ENCODE data around the gene PCK1.

The PCK1 gene

DNA sequence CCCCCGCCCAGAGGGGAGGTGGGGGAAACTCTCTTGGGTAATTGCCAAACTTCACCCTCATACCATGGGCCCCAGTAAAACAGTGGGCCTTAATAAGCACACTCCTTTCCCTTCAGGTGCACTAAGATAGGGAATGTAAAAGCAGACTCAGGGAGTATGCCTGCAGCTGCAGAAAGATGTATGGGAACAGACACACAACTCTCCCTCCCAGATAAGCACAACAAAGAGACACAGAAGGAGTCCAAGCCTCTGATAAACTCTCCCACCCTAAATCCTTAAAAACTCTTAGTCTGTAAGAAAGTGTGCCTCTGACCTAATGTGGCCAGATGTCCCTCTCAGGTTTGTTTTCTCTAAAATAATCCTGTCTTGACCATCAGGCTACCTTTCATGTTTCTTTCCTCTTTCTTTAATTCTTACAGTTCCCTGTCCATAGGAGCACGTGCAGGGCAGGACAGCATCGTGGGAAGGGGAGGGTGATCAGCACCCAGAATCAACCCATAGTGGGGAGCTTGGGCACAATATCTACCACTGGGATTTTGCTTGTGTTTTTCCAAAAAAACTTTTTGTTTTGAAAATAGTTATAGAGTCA is 24.7 kb upstream of the PCK1 start:
- DNase-seq (ENCODE audit: low read depth in 3 of 3), result no peak

DNA sequence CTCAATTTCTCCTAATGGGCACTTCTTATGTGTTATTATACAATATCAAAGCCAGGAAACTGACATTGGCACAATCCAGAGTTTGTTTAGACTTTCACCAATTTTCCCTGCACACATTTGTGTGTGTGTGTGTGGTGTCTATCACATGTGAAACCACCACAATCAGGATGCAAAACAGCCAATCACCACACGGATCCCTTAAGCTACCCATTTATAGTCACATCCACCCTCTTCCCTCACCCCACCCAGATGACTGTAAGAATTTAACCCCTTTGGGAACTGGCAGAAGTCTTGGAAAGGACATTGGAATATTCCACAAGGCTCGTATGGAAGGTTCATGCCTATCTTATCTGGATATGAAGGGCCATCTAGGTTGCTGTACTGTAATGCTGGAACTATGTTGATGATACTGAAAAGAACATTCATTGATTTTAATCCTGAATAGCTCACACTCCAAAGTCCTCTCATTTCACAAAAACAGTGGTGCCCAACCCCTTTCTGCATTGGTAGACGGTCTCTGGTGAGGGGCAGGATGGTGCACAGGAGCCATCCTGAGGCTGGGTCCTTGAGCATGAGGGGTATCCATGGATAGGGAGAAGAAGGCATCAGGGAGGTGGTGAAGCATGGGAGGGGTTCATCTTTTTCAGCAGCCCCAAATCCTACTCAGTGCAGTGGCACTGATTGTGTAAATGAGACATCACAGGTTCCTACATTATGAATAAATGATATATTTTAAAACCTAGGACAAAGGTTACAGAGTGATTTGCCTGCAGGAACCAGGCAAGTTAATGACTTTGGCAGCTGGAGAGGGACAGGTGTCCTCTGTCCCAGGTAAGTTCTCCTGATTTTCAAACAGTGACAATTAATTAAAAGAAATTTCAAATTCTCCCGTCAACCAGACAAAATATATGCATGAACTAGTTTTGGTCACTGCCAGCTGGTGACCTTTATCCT is 23.9 kb upstream of the PCK1 start:
- no peak for DNase-seq (ENCODE audit: low read depth in 3 of 3)

DNA sequence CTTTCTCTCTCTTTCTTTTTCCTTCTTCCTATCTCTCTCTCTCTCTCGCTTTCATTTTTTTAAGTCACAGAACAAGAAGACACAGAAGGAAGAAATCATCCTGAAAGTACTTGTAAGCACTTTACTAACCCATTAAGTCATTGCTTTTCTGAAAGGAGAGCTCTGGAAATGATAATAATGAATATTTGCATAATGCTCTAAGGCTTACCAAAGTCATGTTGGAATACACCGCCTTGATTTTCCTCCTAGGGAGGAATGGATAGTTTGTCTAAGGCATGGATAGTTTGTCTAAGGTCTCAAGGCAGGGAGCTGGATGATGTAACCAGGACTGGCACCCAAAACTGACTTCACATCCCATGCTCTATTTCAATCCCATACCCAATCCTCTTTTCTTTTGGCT is 23.1 kb upstream of the PCK1 start:
- DNase-seq (ENCODE audit: low read depth in 3 of 3), result no peak

DNA sequence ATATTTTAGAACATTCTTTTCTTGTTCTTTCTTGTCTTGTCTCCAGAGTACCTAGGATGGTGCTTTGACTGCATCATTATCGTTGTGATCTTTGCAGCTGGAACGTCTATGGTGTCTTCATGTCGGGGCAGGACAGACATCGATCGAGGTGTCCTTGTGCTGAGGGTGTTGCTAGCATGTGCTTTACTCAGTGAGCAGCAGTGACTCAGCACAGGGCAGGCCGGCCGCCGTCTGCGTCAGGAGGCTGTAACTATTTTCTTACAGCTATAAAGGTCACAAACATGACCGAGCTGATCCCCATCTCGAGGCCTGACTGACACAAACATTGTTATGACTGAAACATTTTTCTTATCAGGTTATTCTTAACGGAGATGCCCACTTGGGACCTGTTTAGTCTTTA is 21.0 kb upstream of the PCK1 start:
- DNase-seq (ENCODE audit: low read depth in 3 of 3), result no peak

DNA sequence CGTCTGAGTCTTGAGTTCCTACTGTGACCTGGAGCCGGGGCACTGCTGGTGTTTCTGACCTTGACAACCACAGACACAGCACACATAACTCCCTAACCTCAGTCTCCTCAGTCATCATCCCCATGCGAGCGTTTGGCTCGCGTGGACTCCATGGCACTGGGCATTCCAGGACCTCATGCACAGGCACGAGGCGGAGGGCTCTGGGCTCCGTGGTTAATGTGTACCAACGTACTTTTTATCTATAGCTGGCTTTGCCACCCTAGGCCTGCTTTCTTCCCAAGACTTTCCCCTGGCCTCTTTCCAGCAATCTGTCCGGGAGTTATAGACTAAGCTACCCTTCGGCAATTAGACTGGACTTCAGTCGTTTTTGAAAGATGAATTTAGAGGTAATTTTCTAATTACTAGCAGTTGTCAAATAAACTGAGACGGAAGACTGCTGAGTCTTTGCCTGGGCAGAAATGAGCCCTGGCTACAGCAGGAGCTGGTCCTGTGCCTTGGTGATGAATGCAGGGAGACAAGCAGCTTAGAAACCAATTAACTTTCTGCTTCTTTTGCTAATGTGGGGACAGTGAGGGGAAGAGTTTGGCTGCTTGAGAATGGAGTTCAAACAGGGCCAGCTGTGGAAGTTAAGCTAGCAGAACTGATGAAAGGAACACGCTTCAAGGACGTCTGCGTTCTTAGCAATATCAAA is 19.9 kb upstream of the PCK1 start:
- no peak for DNase-seq (ENCODE audit: low read depth in 3 of 3)

DNA sequence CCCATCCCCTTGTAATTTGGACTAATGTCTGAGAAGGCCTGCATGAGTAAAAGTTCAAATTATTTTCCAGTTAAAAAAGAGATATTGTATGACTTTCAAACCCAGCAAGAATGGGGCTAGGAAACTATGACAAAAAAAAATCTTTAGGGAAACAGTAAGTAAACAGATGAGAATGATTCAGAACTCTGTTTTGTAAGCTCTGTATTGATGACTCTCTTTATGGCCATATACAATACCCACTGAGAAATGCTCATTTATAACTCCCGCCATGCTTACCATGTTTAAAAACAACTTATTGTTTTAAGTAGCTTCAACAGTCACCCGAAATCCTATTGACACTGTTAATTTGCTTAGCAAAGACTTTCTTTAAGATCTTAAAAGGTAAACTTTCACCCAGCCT is 17.2 kb upstream of the PCK1 start:
- no peak for DNase-seq (ENCODE audit: low read depth in 3 of 3)

DNA sequence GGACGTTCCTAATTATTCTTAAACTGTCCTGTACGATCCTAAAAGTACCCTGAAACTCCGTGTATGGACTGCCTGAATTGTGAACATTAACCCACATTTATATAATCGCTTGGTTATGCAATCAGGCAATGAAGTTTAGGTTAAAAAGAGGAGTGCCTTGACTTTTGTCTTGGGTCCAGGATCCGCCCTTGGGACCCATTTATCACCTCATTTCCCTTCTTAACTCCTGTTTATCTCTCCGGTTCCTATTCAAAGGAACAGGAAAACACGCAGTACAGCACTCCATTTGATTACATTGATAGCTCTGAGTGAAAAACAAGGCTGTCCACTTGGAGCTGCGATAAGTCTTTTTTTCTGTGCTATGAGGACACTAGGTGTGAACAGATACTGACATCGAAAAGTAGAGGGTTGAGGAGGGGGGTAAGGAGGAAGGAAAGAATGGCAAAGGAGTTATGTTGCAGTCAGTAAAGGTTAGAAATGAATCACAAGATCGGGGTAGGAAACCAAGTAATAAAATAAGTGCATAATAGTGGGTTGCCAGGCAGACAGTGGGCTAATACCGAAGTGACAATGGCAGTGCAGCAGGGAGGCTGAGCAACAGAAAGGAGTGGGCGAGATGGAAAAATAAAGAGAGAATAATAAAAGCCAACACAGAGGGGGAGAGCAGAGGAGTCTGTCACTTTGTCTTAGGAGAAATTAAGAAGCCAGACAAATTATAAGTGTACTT is 15.9 kb upstream of the PCK1 start:
- DNase-seq (ENCODE audit: low read depth in 3 of 3), result no peak

DNA sequence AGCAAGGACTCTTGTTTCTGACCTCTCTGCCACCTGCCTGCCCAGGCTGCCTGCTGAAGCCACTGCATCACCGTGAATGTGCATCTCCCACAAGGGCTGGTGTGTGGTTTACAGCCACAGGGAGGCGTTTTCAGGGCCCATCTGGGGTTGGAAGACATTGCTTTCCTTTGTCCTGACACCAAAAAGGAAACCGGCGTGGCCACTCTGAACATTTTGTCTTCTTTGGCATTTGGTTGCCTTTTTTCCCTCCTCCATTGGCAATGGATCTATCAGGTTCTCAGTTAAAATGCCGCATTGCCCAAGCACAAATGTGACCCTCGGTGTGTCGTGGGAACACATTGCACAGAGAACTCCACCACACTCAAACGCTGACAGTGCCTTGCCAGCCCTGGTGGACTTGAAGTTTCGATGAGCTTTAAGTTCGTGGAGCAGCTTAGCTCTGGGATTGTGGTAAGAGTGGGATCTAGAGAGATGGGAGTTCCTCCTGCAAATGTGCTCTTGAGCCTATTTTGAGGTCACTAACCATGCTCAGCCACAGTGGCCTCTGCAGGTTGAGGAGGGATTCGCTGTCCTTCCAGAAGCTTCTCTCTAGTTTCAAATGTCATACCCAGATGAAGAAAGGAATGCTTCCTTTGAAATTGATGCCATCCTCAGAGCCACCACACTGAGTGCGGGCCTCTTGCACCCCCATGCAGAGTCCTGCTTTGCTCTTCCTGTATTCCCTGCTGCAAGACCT is 14.8 kb upstream of the PCK1 start:
- DNase-seq (ENCODE audit: low read depth in 3 of 3), result no peak

DNA sequence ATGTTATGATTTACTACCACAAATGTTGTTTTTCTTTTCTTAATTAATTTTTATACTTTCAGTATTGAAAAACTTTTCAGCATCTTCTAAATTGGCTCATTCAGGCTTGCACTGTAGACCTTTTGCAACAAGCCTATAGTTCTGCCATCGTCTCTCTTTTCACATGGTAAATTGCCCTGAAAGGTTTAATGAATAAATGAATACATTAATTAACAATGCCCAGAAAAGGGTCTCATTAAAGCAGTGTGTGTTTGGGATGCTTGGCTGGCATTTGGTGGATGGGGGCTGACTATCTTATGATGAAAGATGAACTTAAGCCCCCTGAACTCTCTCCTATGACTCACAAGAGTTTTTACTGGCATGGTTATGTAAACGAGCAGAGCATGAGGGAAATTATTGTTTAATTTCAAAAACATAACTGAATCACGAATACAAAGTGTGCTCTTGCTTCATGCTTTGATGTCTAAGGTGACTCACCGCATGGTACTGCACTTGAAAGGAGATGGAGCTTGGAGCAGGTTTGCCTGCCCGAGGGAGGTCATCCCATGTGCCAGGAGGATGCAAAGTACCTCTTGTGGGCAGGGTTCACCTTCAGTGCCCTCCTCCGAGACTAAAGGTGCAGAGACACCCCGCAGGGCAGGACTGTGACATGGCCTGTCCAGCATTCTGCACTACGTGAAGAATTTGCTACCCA is 13.8 kb upstream of the PCK1 start:
- no peak for DNase-seq (ENCODE audit: low read depth in 3 of 3)

DNA sequence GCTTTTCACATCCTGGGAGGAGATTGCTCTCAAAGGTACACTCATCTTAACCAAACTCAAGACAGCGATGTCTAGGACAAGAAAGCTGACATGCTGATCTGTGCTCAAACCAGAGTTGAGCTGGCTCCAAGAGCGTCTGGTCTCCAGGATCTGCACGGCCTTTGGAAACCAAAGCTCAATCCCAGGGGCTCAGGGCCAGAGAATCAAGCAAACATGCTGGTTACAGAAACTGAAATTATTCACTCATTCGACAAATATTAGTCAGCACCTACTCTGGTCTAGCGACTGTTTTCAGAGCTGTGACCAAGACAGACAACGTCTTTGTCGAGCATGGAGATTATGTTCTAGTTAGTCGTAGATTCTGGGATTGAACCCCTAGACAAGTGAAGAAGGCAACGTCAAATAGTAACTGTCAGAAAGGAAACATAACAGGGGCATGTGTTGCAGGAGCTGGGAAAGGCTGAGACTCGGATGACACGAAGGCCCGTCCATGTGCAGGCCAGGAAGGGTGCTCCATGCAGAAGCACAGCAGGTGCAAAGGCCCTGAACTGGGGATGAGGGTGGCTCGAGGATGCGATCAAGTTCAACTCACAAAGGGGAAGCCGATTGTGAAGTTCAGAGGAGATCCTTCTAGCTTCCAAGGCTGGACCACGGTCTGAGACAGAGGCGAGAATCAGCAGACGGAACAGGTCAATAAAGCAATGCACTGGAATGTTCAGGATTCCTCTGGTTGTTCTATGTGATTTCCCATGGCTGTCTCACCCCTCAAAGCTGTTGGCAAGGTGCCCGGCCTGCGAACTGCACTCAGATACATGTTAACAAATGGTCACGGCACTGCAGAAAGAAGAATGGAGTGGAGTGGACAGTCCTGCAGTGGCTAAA is 12.5 kb upstream of the PCK1 start:
- DNase-seq (ENCODE audit: low read depth in 3 of 3), result no peak

DNA sequence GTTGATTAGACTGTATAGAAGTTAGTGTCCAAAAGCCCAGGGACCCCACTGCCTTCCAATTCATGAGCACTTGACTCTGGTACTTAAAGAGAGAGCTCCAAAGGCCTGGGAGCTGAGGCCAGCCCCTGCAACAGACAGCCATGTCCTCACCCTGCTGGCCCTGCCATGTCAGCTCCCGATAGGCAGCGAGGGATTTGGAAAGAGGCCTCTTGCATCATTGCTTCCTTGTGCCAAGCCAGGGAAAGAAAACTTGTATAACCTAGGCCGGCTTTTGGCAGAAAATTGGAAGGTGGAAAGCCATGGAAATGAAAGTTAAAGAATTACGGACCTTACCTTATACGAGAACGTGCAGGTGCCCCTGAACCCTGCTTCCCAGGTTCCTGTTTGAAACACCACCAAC is 8.4 kb upstream of the PCK1 start:
- no peak for DNase-seq (ENCODE audit: low read depth in 3 of 3)

DNA sequence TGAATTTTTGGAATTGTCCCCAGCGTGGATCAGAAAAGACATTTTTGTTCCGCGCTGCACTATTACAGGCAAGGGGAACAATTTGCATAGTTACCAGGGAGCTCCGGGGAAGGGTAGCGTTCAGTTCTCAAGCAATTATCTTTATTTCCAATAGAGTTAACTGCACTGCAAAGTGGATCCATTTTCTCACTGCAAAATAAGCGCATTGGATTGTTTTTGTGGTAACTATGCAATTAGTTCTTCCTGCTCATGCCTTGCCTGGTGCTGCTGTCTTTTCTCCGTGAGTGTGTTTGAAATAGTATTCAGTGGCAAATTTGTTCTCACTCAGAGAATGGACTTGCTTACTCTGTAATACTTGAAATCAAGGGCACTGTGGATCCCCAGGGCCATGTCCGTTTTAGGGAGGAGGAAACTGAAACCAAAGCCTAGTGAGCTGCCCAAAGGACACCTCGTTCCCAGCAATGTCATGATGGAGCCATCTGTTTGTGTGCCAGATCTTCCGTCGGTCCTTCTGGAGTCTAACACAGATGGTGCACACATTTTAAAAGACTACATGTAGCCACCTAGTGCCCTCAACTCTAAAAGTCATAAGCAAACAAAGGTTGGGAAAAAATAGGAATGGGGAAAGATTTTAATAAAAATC is 7.4 kb upstream of the PCK1 start:
- no peak for DNase-seq (ENCODE audit: low read depth in 3 of 3)

DNA sequence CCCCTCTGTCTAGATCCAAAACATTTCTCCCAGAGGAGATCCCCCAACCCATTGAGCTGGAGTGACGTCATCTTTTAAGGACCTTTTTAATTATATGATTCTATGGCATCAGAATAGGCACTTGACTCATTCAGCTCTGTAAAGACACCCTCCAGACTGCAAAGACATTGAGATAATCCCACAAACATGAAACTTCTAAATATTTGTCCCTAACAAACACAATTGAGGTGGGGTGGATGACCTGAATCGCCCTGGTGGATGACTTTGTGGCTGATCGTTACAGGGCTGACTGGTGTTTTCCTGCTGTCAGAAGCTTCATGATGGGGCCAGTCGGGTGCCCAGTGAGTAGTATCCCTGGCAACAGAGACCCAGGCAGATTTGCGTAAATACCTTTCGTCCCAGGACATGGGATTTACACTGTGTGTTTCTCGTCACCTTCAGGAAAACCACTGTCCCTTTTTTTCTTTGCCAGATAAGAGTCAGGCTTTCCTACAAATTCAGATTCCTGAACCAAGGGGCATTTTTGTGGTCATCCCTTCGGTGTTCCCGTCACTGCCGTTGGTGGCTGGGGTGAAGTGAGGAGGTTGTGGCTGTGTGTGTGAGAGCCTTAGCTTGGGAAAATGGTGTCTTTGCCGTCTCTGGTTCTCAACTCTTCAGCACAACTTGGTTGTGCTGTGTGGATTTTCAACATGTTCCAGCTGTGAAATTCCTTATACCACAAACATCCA is 5.3 kb upstream of the PCK1 start:
- no peak for DNase-seq (ENCODE audit: low read depth in 3 of 3)

DNA sequence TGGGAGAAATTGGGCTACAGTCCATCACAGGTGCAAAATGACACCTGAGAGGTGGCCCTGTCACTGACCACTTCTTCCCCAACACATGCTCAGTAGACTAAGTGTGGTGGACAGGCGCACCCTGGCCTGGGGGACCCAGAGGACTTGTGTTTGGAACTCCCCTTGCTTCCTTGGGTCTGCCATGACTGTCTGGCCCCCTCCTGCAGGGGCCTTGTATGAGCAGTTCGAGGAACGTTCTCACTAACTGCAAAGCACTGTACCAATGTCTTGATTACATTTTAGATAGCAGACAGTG is 4.0 kb upstream of the PCK1 start:
- DNase-seq (ENCODE audit: low read depth in 3 of 3), result no peak

DNA sequence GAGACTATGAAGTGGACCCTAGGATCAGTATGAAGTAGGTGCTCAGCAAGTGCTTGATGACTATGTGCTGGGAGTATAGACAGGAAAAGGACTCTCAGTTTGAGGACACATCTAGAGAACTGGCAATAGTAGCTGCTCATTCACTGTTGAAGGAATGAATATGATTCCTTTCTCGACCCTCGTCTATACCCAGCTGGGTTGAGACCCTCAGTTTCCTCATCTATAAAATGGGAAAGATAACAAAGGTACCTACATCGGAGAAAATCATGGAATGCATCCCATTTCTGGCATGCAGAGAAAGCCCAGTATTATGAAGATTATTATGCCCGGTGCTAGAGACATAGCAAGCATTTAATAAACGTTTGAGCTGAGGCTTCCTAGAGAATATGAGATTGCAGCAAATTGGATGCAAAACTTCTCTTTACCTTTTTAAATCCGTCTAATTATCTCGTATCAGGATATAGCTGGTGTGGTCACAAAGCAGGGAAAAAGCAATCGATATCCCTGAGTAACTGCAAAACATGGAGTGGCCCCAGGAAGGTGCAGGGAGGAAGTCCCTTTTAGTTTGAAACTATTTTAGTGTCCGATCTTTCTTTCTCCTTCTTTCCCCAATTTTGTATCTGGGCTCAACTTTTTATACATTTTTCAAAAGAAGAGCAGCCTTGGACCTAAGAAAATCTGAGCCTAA is 2.8 kb upstream of the PCK1 start:
- DNase-seq (ENCODE audit: low read depth in 3 of 3), result no peak

DNA sequence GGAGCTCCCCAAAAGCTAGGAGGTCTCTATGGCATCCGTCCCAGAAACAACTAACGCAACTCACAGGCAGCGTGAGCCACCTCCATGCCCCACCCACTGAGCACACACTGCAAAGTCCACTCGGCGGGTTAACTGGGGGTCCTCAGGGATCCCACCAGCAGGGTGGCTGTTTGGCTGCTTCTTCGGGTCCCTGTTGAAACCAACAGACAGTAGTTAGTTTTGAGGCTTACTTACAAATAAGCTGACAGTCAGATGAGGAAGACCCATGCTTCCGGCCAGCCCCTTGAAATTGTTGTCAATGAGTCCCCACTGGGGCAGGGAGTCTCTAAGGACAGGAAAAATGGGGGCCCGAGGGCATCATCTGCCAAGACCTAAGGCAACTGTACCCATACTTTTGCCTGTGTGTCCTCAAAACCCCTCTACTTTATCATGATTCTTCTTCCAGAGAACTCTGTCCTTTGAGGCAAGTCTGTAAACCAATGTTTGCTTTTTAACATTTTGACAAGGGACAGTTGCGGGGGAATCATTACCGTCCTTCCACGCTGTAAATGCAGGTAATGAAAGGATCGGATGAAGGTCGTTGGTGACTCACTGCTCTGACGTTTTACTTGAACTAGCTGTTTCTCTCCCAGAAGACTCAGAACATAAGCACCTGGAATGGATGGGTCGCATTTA is 2.2 kb upstream of the PCK1 start:
- DNase-seq (ENCODE audit: low read depth in 3 of 3), result no peak

DNA sequence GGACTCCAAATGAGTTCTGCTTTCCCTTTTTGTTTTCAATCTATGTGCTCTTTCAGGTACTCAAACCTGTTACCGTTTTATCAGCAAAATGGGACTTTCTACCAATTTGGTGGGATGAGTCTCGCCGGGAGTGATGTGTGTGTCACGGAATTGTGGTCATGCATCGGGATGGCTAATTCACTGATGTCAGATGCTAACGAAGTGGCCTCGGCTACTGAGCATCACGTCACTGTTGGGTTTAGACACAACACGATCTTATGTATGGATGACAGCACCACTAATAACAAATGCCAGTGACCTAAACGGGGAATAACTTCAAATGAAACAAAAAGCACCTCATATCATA is 1.6 kb upstream of the PCK1 start:
- no peak for DNase-seq (ENCODE audit: low read depth in 3 of 3)
